H9 (cell line): ENCODE measurements around the gene AP3D1. TPM values are rescaled to one million over a fixed set of nuclear protein-coding genes. Genes with fewer than 3 reads are reported as not detected.

ENCODE experiments used
- DNase-seq: peaks from one replicate; pipeline ENCODE4 v3.0.0-alpha.2; 2017
- H2AFZ ChIP-seq: one replicate; pipeline ENCODE4 v1.6.1; 2013; ENCODE audit warnings: mild to moderate bottlenecking, low read length, control low read depth, moderate library complexity
- H2AK5ac ChIP-seq: 2 replicates; pipeline ENCODE4 v1.6.1; 2013; ENCODE audit warnings: low read length, control low read depth, mixed read lengths; ENCODE audit not compliant: insufficient read length
- H2BK120ac ChIP-seq: one replicate; pipeline ENCODE4 v1.6.1; 2013; ENCODE audit warnings: low read depth, mild to moderate bottlenecking, low read length, control low read depth, inconsistent platforms; ENCODE audit not compliant: poor library complexity, severe bottlenecking
- H2BK12ac ChIP-seq: 2 replicates; pipeline ENCODE4 v1.6.1; 2013; ENCODE audit warnings: low read length, control low read depth, mixed read lengths, low read depth; ENCODE audit not compliant: insufficient read length
- H2BK15ac ChIP-seq: 2 replicates; pipeline ENCODE4 v1.6.1; 2013; ENCODE audit warnings: low read depth, low read length, control low read depth
- H2BK20ac ChIP-seq: one replicate; pipeline ENCODE4 v1.6.1; 2013; ENCODE audit warnings: low read depth, mild to moderate bottlenecking, low read length, control low read depth, inconsistent platforms; ENCODE audit not compliant: poor library complexity, severe bottlenecking
- H2BK5ac ChIP-seq: 2 replicates; pipeline ENCODE4 v1.6.1; 2013; ENCODE audit warnings: low read length, control low read depth, mixed read lengths; ENCODE audit not compliant: insufficient read length
- H3K14ac ChIP-seq: 2 replicates; pipeline ENCODE4 v1.6.1; 2013; ENCODE audit warnings: low read length, control low read depth; ENCODE audit not compliant: insufficient read depth
- H3K18ac ChIP-seq: 2 replicates; pipeline ENCODE4 v1.6.1; 2013; ENCODE audit warnings: low read depth, mild to moderate bottlenecking, mixed read lengths, low read length, control low read depth; ENCODE audit not compliant: insufficient read length
- H3K23ac ChIP-seq: 2 replicates; pipeline ENCODE4 v1.6.1; 2013; ENCODE audit warnings: low read length, control low read depth, mixed read lengths, low read depth; ENCODE audit not compliant: insufficient read length
- H3K23me2 ChIP-seq: 2 replicates; pipeline ENCODE4 v1.6.1; 2013; ENCODE audit warnings: low read depth, mild to moderate bottlenecking, mixed read lengths, low read length, control low read depth; ENCODE audit not compliant: insufficient read length, poor library complexity, severe bottlenecking
- H3K27ac ChIP-seq: 2 replicates; pipeline ENCODE4 v1.5.1; 2013; ENCODE audit warnings: low read length, control low read depth, mixed read lengths, low read depth; ENCODE audit not compliant: insufficient read length
- H3K27me3 ChIP-seq: 2 replicates; pipeline ENCODE4 v1.6.1; 2013; ENCODE audit warnings: low read length, control low read depth, inconsistent platforms; ENCODE audit not compliant: insufficient read depth
- H3K4ac ChIP-seq: 2 replicates; pipeline ENCODE4 v1.6.1; 2013; ENCODE audit warnings: low read depth, mild to moderate bottlenecking, control low read depth, inconsistent platforms, low read length, moderate library complexity
- H3K4me1 ChIP-seq: 2 replicates; pipeline ENCODE4 v1.6.1; 2013; ENCODE audit warnings: low read length, control low read depth, inconsistent platforms; ENCODE audit not compliant: insufficient read depth
- H3K4me2 ChIP-seq: 2 replicates; pipeline ENCODE4 v1.6.1; 2013; ENCODE audit warnings: low read length, control low read depth, mixed read lengths; ENCODE audit not compliant: insufficient read length, insufficient read depth
- H3K56ac ChIP-seq: 2 replicates; pipeline ENCODE4 v1.6.1; 2013; ENCODE audit warnings: low read depth, mild to moderate bottlenecking, mixed read lengths, low read length, control low read depth; ENCODE audit not compliant: insufficient read length
- H3K79me1 ChIP-seq: 2 replicates; pipeline ENCODE4 v1.6.1; 2013; ENCODE audit warnings: low read depth, mild to moderate bottlenecking, moderate library complexity, low read length, control low read depth, inconsistent platforms; ENCODE audit not compliant: insufficient read depth, poor library complexity, severe bottlenecking
- H3K79me2 ChIP-seq: 2 replicates; pipeline ENCODE4 v1.6.1; 2013; ENCODE audit warnings: low read length, control low read depth, inconsistent platforms; ENCODE audit not compliant: insufficient read depth
- H3K9ac ChIP-seq: 2 replicates; pipeline ENCODE4 v1.6.1; 2013; ENCODE audit warnings: low read length, control low read depth, mixed read lengths; ENCODE audit not compliant: insufficient read length; ENCODE audit errors: extremely low read depth
- H3K9me3 ChIP-seq: one replicate; pipeline ENCODE4 v1.6.1; 2013; ENCODE audit warnings: low read depth, low read length, inconsistent platforms; ENCODE audit not compliant: control insufficient read depth
- H3T11ph ChIP-seq: one replicate; pipeline ENCODE4 v1.6.1; 2013; ENCODE audit warnings: mild to moderate bottlenecking, low read length, control low read depth, inconsistent platforms
- H4K20me1 ChIP-seq: one replicate; pipeline ENCODE4 v1.6.1; 2013; ENCODE audit not compliant: control insufficient read depth, insufficient read length, insufficient read depth
- H4K5ac ChIP-seq: 2 replicates; pipeline ENCODE4 v1.6.1; 2013; ENCODE audit warnings: low read depth, mild to moderate bottlenecking, mixed read lengths, low read length, control low read depth; ENCODE audit not compliant: insufficient read length
- H4K8ac ChIP-seq: replicated peaks from 2 replicates; pipeline ENCODE4 v1.6.1; 2013; ENCODE audit warnings: low read length, control low read depth, mixed read lengths, low read depth; ENCODE audit not compliant: insufficient read length
- H4K91ac ChIP-seq: 2 replicates; pipeline ENCODE4 v1.6.1; 2013; ENCODE audit warnings: low read depth, mild to moderate bottlenecking, moderate library complexity, mixed read lengths, low read length, control low read depth; ENCODE audit not compliant: insufficient read length
- H3K27ac Mint-ChIP-seq, 3 experiments: 2 replicates in 2 of 3; 3 replicates in 1 of 3; pipeline ENCODE4 v1.8.0; 2020 to 2021; ENCODE audit warnings: mixed read lengths in 3 of 3, mild to moderate bottlenecking in 1 of 3, moderate library complexity in 1 of 3
- H3K27me3 Mint-ChIP-seq: 2 replicates; pipeline ENCODE4 v1.8.0; 2021; ENCODE audit warnings: low read depth, mild to moderate bottlenecking, moderate library complexity, mixed read lengths
- H3K36me3 Mint-ChIP-seq, 3 experiments: 2 replicates in 2 of 3; 3 replicates in 1 of 3; pipeline ENCODE4 v1.8.0; 2020 to 2021; ENCODE audit warnings: low read depth in 3 of 3, mixed read lengths in 3 of 3; ENCODE audit not compliant: insufficient read depth in 1 of 3
- H3K4me1 Mint-ChIP-seq, 2 experiments: 2 replicates each; pipeline ENCODE4 v1.8.0; 2020; ENCODE audit warnings: mixed read lengths in 2 of 2
- H3K4me3 Mint-ChIP-seq, 2 experiments: 2 replicates in 1 of 2; 3 replicates in 1 of 2; pipeline ENCODE4 v1.8.0; 2020 to 2021; ENCODE audit warnings: mild to moderate bottlenecking in 2 of 2, mixed read lengths in 2 of 2, moderate library complexity in 1 of 2
- H3K9me3 Mint-ChIP-seq, 2 experiments: 2 replicates in 1 of 2; 3 replicates in 1 of 2; pipeline ENCODE4 v1.8.0; 2020; ENCODE audit warnings: mild to moderate bottlenecking in 2 of 2, mixed read lengths in 2 of 2, moderate library complexity in 1 of 2
- CTCF ChIP-seq: fragments of 200-600 bp; sonication (generic); conservative IDR thresholded peaks from 3 replicates; pipeline ENCODE4 v1.8.0; 2021; ENCODE audit warnings: antibody characterized with exemption, mild to moderate bottlenecking
- WGBS: extraction: QIAGEN DNeasy Blood & Tissue Kit; methylation state at CpG from one replicate; pipeline ENCODE4 v1.1.7; 2013; ENCODE audit warnings: missing lambda C conversion rate, low lambda C conversion rate, mixed read lengths; ENCODE audit not compliant: insufficient read length; ENCODE audit errors: extremely low coverage; 5-methylcytosine and 5-hydroxymethylcytosine counted together
- total RNA-seq: library from RNA; stranded (reverse); gene quantifications from 2 replicates; pipeline ENCODE4 v1.2.1, GENCODE V29; 2021

Gene AP3D1
- total RNA-seq, 1 experiment from 2014 or later: 142 TPM

GRCh38 chr19:2127758-2128157, 23.6 kb downstream of the AP3D1 start:
- no peak overlapping the region for H3K4ac ChIP-seq
- no peaks in the 10 kb centered on the region for H3K79me1 ChIP-seq
- H3K27ac ChIP-seq: no peak overlapping the region
- no peak overlapping the region for H2BK12ac ChIP-seq
- DNase-seq: no peak
- H2BK20ac ChIP-seq: no peak overlapping the region
- no peak overlapping the region for H2BK120ac ChIP-seq
- no CpG with 5 or more reads among the region's 19 CpGs for WGBS
- H2AFZ ChIP-seq: no peak overlapping the region
- no peak overlapping the region for H3K27ac Mint-ChIP-seq
- H3K23ac ChIP-seq: no peak overlapping the region
- H3K9ac ChIP-seq: no peak overlapping the region
- H2AK5ac ChIP-seq: no peak overlapping the region
- H3K18ac ChIP-seq: no peak overlapping the region
- H4K91ac ChIP-seq: no peak overlapping the region
- peaks cover 26 to 75% (median 64%) of the 10 kb centered on the region in 3 experiments; a peak in 6 of 7 replicates for H3K36me3 Mint-ChIP-seq
- no peak for TF ChIP-seq CTCF
- H3K56ac ChIP-seq: no peak overlapping the region
- no peak overlapping the region for H3K14ac ChIP-seq
- H3K4me2 ChIP-seq: no peak overlapping the region
- no peak overlapping the region for H2BK15ac ChIP-seq
- H3K79me2 ChIP-seq: no peaks in the 10 kb centered on the region
- no peak overlapping the region for H3K4me3 Mint-ChIP-seq
- no peaks in the 10 kb centered on the region for H3K4me1 ChIP-seq
- H4K5ac ChIP-seq: no peak overlapping the region
- H3K4me1 Mint-ChIP-seq: no peaks in the 10 kb centered on the region
- no peaks in the 10 kb centered on the region for H3K9me3 ChIP-seq
- no peaks in the 10 kb centered on the region for H3K27me3 ChIP-seq
- H2BK5ac ChIP-seq: no peak overlapping the region
- no peaks in the 10 kb centered on the region for H4K20me1 ChIP-seq
- no peak overlapping the region for H3T11ph ChIP-seq
- no peaks in the 10 kb centered on the region for H3K9me3 Mint-ChIP-seq
- no peak overlapping the region for H4K8ac ChIP-seq
- H3K23me2 ChIP-seq: no peaks in the 10 kb centered on the region
- no peaks in the 10 kb centered on the region for H3K27me3 Mint-ChIP-seq
